GM23338 (cell line): ENCODE measurements around the gene MRPL28. TPM values are rescaled to one million over a fixed set of nuclear protein-coding genes. Genes with fewer than 3 reads are reported as not detected.
A peak's percentile ranks its signal among the peaks of the same experiment; 100 is the strongest.

Source experiments
- ATAC-seq: fragments of 200-7000 bp; cut with Tn5 transposase; 3 replicates; pipeline ENCODE4 v1.9.1; 2020
- DNase-seq: peaks from one replicate; pipeline ENCODE4 v3.0.0-alpha.2; 2015; ENCODE audit warnings: low spot score
- H2AFZ ChIP-seq: fragments of 200-600 bp; sonication (generic); 2 replicates; pipeline ENCODE4 v1.8.0; 2016; ENCODE audit warnings: antibody characterized with exemption, mild to moderate bottlenecking, moderate library complexity
- H3F3A ChIP-seq: fragments of 200-600 bp; sonication (generic); replicated peaks from 2 replicates; pipeline ENCODE4 v1.8.0; 2017; ENCODE audit warnings: antibody characterized with exemption, mixed run types, low read depth
- H3K27ac ChIP-seq: fragments of 200-600 bp; sonication (generic); 2 replicates; pipeline ENCODE4 v1.6.1; 2016; ENCODE audit warnings: low read depth
- H3K27me3 ChIP-seq: fragments of 200-600 bp; sonication (generic); 2 replicates; pipeline ENCODE4 v1.8.0; 2016; ENCODE audit warnings: mild to moderate bottlenecking, mixed run types, moderate library complexity; ENCODE audit not compliant: insufficient read depth
- H3K36me3 ChIP-seq: fragments of 200-600 bp; sonication (generic); 2 replicates; pipeline ENCODE4 v1.8.0; 2016; ENCODE audit warnings: mild to moderate bottlenecking; ENCODE audit not compliant: insufficient read depth
- H3K4me1 ChIP-seq: fragments of 200-600 bp; sonication (generic); 2 replicates; pipeline ENCODE4 v1.8.0; 2016; ENCODE audit warnings: mild to moderate bottlenecking, moderate library complexity; ENCODE audit not compliant: insufficient read depth
- H3K4me2 ChIP-seq: fragments of 200-600 bp; sonication (generic); 2 replicates; pipeline ENCODE4 v1.7.1; 2017; ENCODE audit warnings: mixed run types
- H3K4me3 ChIP-seq: fragments of 200-600 bp; sonication (generic); 2 replicates; pipeline ENCODE4 v1.6.1; 2016; ENCODE audit warnings: mixed run types
- H3K79me2 ChIP-seq: fragments of 200-600 bp; sonication (generic); replicated peaks from 2 replicates; pipeline ENCODE4 v1.8.0; 2017; ENCODE audit warnings: mild to moderate bottlenecking; ENCODE audit not compliant: insufficient read depth
- H3K9me2 ChIP-seq: fragments of 200-600 bp; sonication (generic); 2 replicates; pipeline ENCODE4 v1.8.0; 2017; ENCODE audit not compliant: insufficient read depth
- H4K20me1 ChIP-seq: fragments of 200-600 bp; sonication (generic); replicated peaks from 2 replicates; pipeline ENCODE4 v1.8.0; 2017; ENCODE audit warnings: mild to moderate bottlenecking; ENCODE audit not compliant: insufficient read depth
- H3K27ac Mint-ChIP-seq: 2 replicates; pipeline ENCODE4 v1.8.0; 2020; ENCODE audit warnings: inconsistent platforms, mild to moderate bottlenecking, moderate library complexity, mixed read lengths
- H3K27me3 Mint-ChIP-seq: 3 replicates; pipeline ENCODE4 v1.8.0; 2022; ENCODE audit warnings: low read depth, mild to moderate bottlenecking, moderate library complexity, mixed read lengths, inconsistent platforms; ENCODE audit not compliant: insufficient read depth, poor library complexity
- H3K36me3 Mint-ChIP-seq: 3 replicates; pipeline ENCODE4 v1.8.0; 2021; ENCODE audit warnings: low read depth, mild to moderate bottlenecking, inconsistent platforms, moderate library complexity, mixed read lengths
- H3K4me1 Mint-ChIP-seq: 3 replicates; pipeline ENCODE4 v1.8.0; 2020; ENCODE audit warnings: mild to moderate bottlenecking, inconsistent platforms, mixed read lengths
- H3K4me3 Mint-ChIP-seq: 3 replicates; pipeline ENCODE4 v1.8.0; 2021; ENCODE audit warnings: moderate library complexity, mild to moderate bottlenecking, inconsistent platforms, mixed read lengths
- H3K9me3 Mint-ChIP-seq: 3 replicates; pipeline ENCODE4 v1.8.0; 2020; ENCODE audit warnings: moderate library complexity, mild to moderate bottlenecking, inconsistent platforms, mixed read lengths
- CTCF ChIP-seq, 2 experiments: fragments of 200-600 bp in 1 of 2; sonication (generic) in 1 of 2; conservative IDR thresholded peaks; 2 replicates each; pipeline versions ENCODE4 v1.5.1 to v1.6.1; 2016 to 2017; ENCODE audit warnings: antibody characterized with exemption in 2 of 2, low read depth in 2 of 2, mild to moderate bottlenecking in 2 of 2, moderate library complexity in 1 of 2
- ETS1 ChIP-seq: IDR thresholded peaks from 2 replicates; pipeline ENCODE4 v1.6.1; 2016; ENCODE audit warnings: antibody characterized with exemption
- EZH2 ChIP-seq: fragments of 200-600 bp; sonication (generic); IDR thresholded peaks from one replicate; pipeline ENCODE4 v1.8.0; 2017; ENCODE audit warnings: antibody characterized with exemption, mild to moderate bottlenecking, low read depth; ENCODE audit not compliant: unreplicated experiment
- EZH2phosphoT487 ChIP-seq: fragments of 200-600 bp; sonication (generic); IDR thresholded peaks from one replicate; pipeline ENCODE4 v1.8.1; 2018; ENCODE audit warnings: antibody characterized with exemption; ENCODE audit not compliant: unreplicated experiment
- NANOG ChIP-seq: IDR thresholded peaks from 2 replicates; pipeline ENCODE4 v1.6.1; 2016; ENCODE audit warnings: antibody characterized with exemption, borderline replicate concordance
- ZNF331 ChIP-seq: fragments of 250-450 bp; sonication (Bioruptor Pico); IDR thresholded peaks from 2 replicates; pipeline ENCODE4 v1.5.0; 2020; ENCODE audit warnings: low read depth, mild to moderate bottlenecking, moderate library complexity
- polyA plus RNA-seq: library from polyadenylated mRNA; unstranded; fragments of >200 nt; fragmentation: Nextera tagmentation; extraction: Ambion mirVana; gene quantifications from 2 replicates; pipeline ENCODE4 v1.2.1, GENCODE V29; 2016
- total RNA-seq: library from RNA; depleted of rRNA; stranded (reverse); fragments of >200 nt; shearing (Covaris generic); gene quantifications from 2 replicates; pipeline ENCODE4 v1.2.3, GENCODE V29; 2014
- TF ChIP-seq, protein P1 (sequence below): IDR thresholded peaks from one replicate; pipeline ENCODE4 v1.6.1; 2018; ENCODE audit warnings: antibody characterized with exemption; ENCODE audit not compliant: unreplicated experiment

Gene MRPL28
- total and polyA plus RNA-seq, 2 experiments from 2014 or later = 135 to 169 TPM

DNA sequence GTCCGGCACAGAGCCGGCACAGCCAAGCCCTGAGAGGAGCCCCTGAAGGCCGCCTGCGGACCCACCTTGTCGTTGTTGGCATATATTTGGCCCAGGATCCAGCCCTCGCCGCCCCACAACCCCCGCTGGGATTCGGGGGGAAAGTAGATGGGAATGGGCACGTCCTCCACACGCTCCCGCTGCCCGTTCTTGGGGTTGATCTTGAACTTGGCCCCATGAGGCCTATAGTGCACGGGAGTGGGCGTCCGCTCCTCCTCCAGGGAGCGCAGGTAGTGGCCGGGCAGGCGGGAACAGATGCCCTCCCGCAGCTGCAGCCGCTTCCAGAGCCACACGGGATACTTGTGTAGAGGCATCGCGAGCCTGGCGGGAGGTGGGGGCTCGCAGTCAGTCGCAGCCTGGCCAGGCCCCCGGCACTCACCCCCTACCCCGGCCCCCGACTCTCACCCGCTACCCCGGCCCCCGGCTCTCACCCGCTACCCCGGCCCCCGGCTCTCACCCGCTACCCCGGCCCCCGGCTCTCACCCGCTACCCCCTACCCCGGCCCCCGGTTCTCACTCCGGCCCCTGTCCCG, 387 bp downstream of the MRPL28 start:
- Histone ChIP-seq H3K4me2 (peak overlapping the region; percentile 84), H3K4me3 (peak overlapping the region; percentile 53), H3K27ac (no peak overlapping the region), H3K9me2 (no peaks in the 10 kb centered on the region), H3F3A (peaks cover 4% of the 10 kb centered on the region), H3K27me3 (no peaks in the 10 kb centered on the region), H2AFZ (no peak overlapping the region), H3K79me2 (no peaks in the 10 kb centered on the region; the same call in 1 of the 2 replicates), H3K4me1 (peaks cover 4% of the 10 kb centered on the region; the same call in 1 of the 2 replicates), H3K36me3 (peaks cover 4% of the 10 kb centered on the region; the same call in 1 of the 2 replicates), H4K20me1 (no peaks in the 10 kb centered on the region; the same call in none of the 2 replicates)
- TF ChIP-seq CTCF (conservative IDR thresholded peaks at IDR 0.05; ENCODE audit: low read depth in 2 of 2) (no peak), NANOG (no peak), ETS1 (no peak)
- TF ChIP-seq, protein P1, sequence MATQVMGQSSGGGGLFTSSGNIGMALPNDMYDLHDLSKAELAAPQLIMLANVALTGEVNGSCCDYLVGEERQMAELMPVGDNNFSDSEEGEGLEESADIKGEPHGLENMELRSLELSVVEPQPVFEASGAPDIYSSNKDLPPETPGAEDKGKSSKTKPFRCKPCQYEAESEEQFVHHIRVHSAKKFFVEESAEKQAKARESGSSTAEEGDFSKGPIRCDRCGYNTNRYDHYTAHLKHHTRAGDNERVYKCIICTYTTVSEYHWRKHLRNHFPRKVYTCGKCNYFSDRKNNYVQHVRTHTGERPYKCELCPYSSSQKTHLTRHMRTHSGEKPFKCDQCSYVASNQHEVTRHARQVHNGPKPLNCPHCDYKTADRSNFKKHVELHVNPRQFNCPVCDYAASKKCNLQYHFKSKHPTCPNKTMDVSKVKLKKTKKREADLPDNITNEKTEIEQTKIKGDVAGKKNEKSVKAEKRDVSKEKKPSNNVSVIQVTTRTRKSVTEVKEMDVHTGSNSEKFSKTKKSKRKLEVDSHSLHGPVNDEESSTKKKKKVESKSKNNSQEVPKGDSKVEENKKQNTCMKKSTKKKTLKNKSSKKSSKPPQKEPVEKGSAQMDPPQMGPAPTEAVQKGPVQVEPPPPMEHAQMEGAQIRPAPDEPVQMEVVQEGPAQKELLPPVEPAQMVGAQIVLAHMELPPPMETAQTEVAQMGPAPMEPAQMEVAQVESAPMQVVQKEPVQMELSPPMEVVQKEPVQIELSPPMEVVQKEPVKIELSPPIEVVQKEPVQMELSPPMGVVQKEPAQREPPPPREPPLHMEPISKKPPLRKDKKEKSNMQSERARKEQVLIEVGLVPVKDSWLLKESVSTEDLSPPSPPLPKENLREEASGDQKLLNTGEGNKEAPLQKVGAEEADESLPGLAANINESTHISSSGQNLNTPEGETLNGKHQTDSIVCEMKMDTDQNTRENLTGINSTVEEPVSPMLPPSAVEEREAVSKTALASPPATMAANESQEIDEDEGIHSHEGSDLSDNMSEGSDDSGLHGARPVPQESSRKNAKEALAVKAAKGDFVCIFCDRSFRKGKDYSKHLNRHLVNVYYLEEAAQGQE = no peak
- no peak overlapping the region for H3K27ac Mint-ChIP-seq
- no peaks in the 10 kb centered on the region for H3K9me3 Mint-ChIP-seq
- peak overlapping the region; percentile 73 for H3K4me3 Mint-ChIP-seq
- H3K4me1 Mint-ChIP-seq = peaks cover 12% of the 10 kb centered on the region; the same call in 1 of the 3 replicates
- H3K36me3 Mint-ChIP-seq = peaks cover 20% of the 10 kb centered on the region
- H3K27me3 Mint-ChIP-seq = peaks cover 16% of the 10 kb centered on the region
- DNase-seq (peak; percentile 71), ATAC-seq (peak; percentile 69)

- Mint-ChIP-seq H3K4me3 (peak overlapping the region; percentile 73), H3K4me1 (peaks cover 12% of the 10 kb centered on the region; the same call in 1 of the 3 replicates), H3K36me3 (peaks cover 20% of the 10 kb centered on the region), H3K27me3 (peaks cover 18% of the 10 kb centered on the region), H3K9me3 (no peaks in the 10 kb centered on the region), H3K27ac (no peak overlapping the region)
- no peak for ATAC-seq
- Histone ChIP-seq H3K4me3 (peak overlapping the region; percentile 53), H3K4me2 (peak overlapping the region; percentile 84), H3F3A (peaks cover 4% of the 10 kb centered on the region), H3K79me2 (no peaks in the 10 kb centered on the region; the same call in 1 of the 2 replicates), H3K36me3 (peaks cover 4% of the 10 kb centered on the region; the same call in 1 of the 2 replicates), H3K27ac (no peak overlapping the region), H2AFZ (no peak overlapping the region), H3K4me1 (peaks cover 4% of the 10 kb centered on the region; the same call in 1 of the 2 replicates), H3K27me3 (no peaks in the 10 kb centered on the region), H4K20me1 (no peaks in the 10 kb centered on the region; the same call in none of the 2 replicates), H3K9me2 (no peaks in the 10 kb centered on the region)
- no peak for DNase-seq
- TF ChIP-seq, protein P1 = no peak
- no peak for TF ChIP-seq ETS1
- no peak for TF ChIP-seq ZNF331 (CRISPR knock-in tag)
- TF ChIP-seq CTCF (conservative IDR thresholded peaks at IDR 0.05; ENCODE audit: low read depth in 2 of 2) = no peak
- TF ChIP-seq EZH2 = no peak
- TF ChIP-seq EZH2phosphoT487 = no peak
Observed at GRCh38 chr16:369275-369865, 968 bp downstream of the MRPL28 start.
